HUDEP-2 (cell line): ENCODE measurements around the gene CLN3.
A peak's percentile ranks its signal among the peaks of the same experiment; 100 is the strongest.
"Not testable (repeated sequence)": the region's sequence is repeated elsewhere in the genome, so short reads cannot be mapped to it uniquely, and the experiment has no call there.

ENCODE experiments used
- DNase-seq, 76 experiments: peaks; one replicate each; lab custom pipeline; 2025; ENCODE audit not compliant: unreplicated experiment in 76 of 76; lab: John Stamatoyannopoulos, UW

The CLN3 gene

GRCh38 chr16:28491970-28492474 is at the start of gene CLN3:
TSS of gene CLN3 (minus strand) at chr16:28492074. CDS start at chr16:28491759, 315 bp downstream.
- DNase-seq: peak in 75 of 76 experiments; percentile 49 to 96 (median 82)

DNA sequence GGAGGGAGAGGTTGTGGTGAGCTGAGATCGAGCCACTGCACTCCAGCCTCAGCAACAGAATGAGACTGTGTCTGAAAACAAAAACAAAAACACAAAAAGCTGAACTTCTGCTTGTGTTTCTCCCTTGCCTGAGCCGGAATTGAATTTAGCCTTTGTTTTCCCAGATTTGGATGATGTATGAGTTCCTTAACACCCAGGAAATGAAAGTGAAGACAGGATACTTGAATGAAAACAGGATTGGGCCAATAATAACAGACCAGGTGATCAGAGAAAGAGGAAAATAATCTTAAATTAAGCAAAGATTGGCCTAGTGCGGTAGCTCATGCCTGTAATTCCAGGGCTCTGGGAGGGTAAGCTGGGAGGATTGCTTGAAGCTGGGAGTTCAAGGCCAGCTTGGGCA is 48.5 kb upstream of the CLN3 start:
- DNase-seq: no peak

DNA sequence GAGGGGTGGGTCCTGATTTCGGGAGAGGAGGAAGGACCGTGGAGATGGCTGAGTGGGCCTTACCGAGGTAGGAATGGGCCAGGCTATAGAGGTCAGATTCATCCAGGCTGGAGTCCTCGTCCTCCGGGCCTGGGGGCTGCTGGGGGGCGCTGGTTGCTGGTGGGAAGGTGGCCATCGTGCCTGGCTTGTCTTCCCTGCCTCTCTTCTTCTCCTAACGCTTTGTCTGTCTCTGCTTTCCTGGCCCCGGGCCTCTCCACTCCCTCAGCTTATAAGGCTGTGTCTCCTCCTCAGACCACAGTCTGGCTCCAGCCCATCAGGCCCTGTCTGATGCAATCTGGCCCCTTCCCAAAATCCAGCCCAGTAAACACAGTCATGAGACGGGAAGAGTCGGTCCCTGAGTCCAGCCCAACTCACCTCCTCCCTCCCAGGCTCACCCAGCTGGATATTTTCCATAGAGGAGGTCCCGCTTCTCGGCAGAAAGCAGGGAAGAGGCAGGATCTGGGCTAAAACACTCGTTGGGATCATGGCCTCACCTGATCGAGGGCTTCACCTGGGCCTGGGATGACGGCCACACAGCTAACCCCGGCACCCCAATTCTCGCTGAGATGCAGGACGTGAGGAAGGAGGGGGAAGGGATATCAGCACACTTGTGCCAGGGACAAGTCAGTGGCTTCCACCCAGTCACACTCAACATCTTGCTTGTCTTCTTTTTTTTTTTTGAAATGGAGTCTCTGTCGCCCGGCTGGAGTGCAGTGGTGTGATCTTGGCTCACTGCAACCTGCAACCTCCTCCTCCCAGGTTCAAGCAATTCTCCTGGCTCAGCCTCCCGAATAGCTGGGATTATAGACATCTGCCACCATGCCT is 47.1 kb upstream of the CLN3 start, which contains the start of gene NUPR1:
Gene NUPR1, minus strand, starts transcription at position 242 of the 864 bp plus-strand sequence. Its CDS starts 67 bp downstream, at position 175.
- DNase-seq: peak in 1 of 76 experiments; percentile 3

GRCh38 chr16:28537964-28538732 is 46.3 kb upstream of the CLN3 start:
- no peak for DNase-seq

GRCh38 chr16:28537076-28537475 is 45.2 kb upstream of the CLN3 start:
- no peak for DNase-seq

- no peak for DNase-seq
These were observed 42.9 kb upstream of the CLN3 start for GRCh38 chr16:28534542-28535373.

- DNase-seq: no peak
These were observed 41.2 kb upstream of the CLN3 start for GRCh38 chr16:28532940-28533647.

GRCh38 chr16:28531777-28532744 is 40.2 kb upstream of the CLN3 start:
- peak in 2 of 76 experiments; percentile 1 to 6 for DNase-seq

DNA sequence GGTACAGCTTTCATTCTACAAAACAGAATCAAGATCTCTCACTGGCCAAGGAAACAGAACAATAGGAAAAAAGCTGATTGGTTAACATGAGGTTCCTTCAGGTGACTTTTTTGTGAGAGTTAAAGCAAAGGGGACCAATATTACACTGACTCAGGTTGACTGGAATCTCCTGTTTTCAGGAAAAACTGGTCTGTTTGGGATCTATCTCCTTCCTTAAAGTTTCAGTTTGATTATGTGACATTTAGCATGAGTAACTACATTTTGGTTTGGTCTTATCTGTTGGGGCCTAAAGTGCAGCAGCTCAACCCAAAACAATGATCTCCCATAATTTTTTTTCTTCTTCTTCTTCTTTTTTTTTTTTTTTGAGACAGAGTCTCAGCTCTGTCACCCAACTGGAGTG is 37.2 kb upstream of the CLN3 start:
- no peak for DNase-seq

GRCh38 chr16:28528463-28528867 is 36.6 kb upstream of the CLN3 start:
- no peak for DNase-seq

GRCh38 chr16:28527985-28528384 is 36.1 kb upstream of the CLN3 start:
- DNase-seq: no peak

- not testable (repeated sequence) for DNase-seq
These were observed 35.4 kb upstream of the CLN3 start for GRCh38 chr16:28527100-28527785.

GRCh38 chr16:28526201-28527099 is 34.6 kb upstream of the CLN3 start:
- DNase-seq: no peak

- peak in 1 of 76 experiments; percentile 12 for DNase-seq
These were observed 32.9 kb upstream of the CLN3 start for GRCh38 chr16:28524681-28525171.

GRCh38 chr16:28522792-28523191 is 30.9 kb upstream of the CLN3 start:
- DNase-seq: no peak

DNA sequence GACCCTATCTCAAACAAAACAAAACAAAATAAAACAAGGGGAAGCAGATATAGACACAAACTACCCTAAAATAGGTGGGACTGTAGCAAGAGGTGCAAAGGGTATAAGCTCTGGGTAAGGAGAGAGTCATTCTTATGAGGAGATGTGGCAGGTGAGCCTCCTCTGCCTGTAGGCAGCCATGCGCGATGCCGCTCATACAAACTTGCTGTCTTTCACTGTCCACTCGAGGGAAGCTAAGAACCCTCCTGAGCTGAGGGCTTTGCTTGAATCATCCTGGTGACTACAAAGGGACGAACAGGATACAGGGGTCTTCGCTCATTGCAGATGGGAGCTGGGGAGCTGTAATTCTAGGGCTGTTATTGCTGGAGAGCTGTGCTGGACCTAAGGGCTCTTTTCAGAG is 29.6 kb upstream of the CLN3 start:
- DNase-seq: no peak

GRCh38 chr16:28520672-28521071 is 28.8 kb upstream of the CLN3 start:
- no peak for DNase-seq
